Measurements from ENCODE around the gene VEGFA. TPM values are rescaled to one million over a fixed set of nuclear protein-coding genes. Genes with fewer than 3 reads are reported as not detected.

VEGFA gene
- polyA plus RNA-seq, 1 experiment = 189 TPM

- CTCF ChIA-PET = interaction anchor here (0.6 to 1.4 kb wide), 4 partner anchors 13 to 157 kb away, joined by 3 read pairs; partner anchors contain the start of gene VEGFA
- no peak for TF ChIP-seq CTCF (IDR thresholded peaks at IDR 0.05; ENCODE audit: low read depth, low read length)
- POLR2A ChIA-PET = no interaction called here
- Histone ChIP-seq H3K9me3 (ENCODE audit: control insufficient read depth, insufficient read depth, low read length) (no peaks in the 10 kb centered on the region), H3K4me3 (ENCODE audit: low read depth, low read length) (no peak overlapping the region), H3K27me3 (ENCODE audit: control insufficient read depth, insufficient read depth, low read length) (peaks cover 13% of the 10 kb centered on the region), H3K27ac (ENCODE audit: low read depth, low read length) (no peak overlapping the region)
- DNase-seq (ENCODE audit: low read depth, low spot score) = no peak
Measured at GRCh38 chr6:43824703-43825064, 54.7 kb downstream of the VEGFA start.

GRCh38 chr6:43825187-43826115 is 55.4 kb downstream of the VEGFA start:
- no peak for TF ChIP-seq CTCF (IDR thresholded peaks at IDR 0.05; ENCODE audit: low read depth, low read length)
- Histone ChIP-seq H3K4me3 (ENCODE audit: low read depth, low read length) (no peak overlapping the region), H3K27me3 (ENCODE audit: control insufficient read depth, insufficient read depth, low read length) (peaks cover 16% of the 10 kb centered on the region), H3K9me3 (ENCODE audit: control insufficient read depth, insufficient read depth, low read length) (no peaks in the 10 kb centered on the region), H3K27ac (ENCODE audit: low read depth, low read length) (no peak overlapping the region)
- ChIA-PET POLR2A (no interaction called here), CTCF (interaction anchor here (0.6 to 1.4 kb wide), 4 partner anchors 12 to 158 kb away, joined by 3 read pairs; partner anchors contain the start of gene VEGFA)
- no peak for DNase-seq (ENCODE audit: low read depth, low spot score)

- peaks cover 28% of the 10 kb centered on the region for H3K27me3 ChIP-seq (ENCODE audit: control insufficient read depth, insufficient read depth, low read length)
- no peaks in the 10 kb centered on the region for H3K9me3 ChIP-seq (ENCODE audit: control insufficient read depth, insufficient read depth, low read length)
- no peak for DNase-seq (ENCODE audit: low read depth, low spot score)
- H3K27ac ChIP-seq (ENCODE audit: low read depth, low read length) = no peak overlapping the region
- no peak overlapping the region for H3K4me3 ChIP-seq (ENCODE audit: low read depth, low read length)
- ChIA-PET POLR2A (no interaction called here), CTCF (interaction anchor here (0.6 to 1.1 kb wide), 2 partner anchors 59 to 248 kb away, joined by 3 read pairs; no protein-coding TSS in a partner anchor)
- no peak for TF ChIP-seq CTCF (IDR thresholded peaks at IDR 0.05; ENCODE audit: low read depth, low read length)
Measured at GRCh38 chr6:43826730-43827129, 56.7 kb downstream of the VEGFA start.

- no peak overlapping the region for H3K4me3 ChIP-seq (ENCODE audit: low read depth, low read length)
- H3K27ac ChIP-seq (ENCODE audit: low read depth, low read length) = no peak overlapping the region
- peaks cover 28% of the 10 kb centered on the region for H3K27me3 ChIP-seq (ENCODE audit: control insufficient read depth, insufficient read depth, low read length)
- TF ChIP-seq CTCF (IDR thresholded peaks at IDR 0.05; ENCODE audit: low read depth, low read length) = no peak
- ChIA-PET POLR2A (no interaction called here), CTCF (no interaction called here)
- H3K9me3 ChIP-seq (ENCODE audit: control insufficient read depth, insufficient read depth, low read length) = no peaks in the 10 kb centered on the region
- DNase-seq (ENCODE audit: low read depth, low spot score) = no peak
Measured at GRCh38 chr6:43827898-43828297, 57.9 kb downstream of the VEGFA start.

- no peak for TF ChIP-seq CTCF (IDR thresholded peaks at IDR 0.05; ENCODE audit: low read depth, low read length)
- POLR2A ChIA-PET = no interaction called here
- Histone ChIP-seq H3K4me3 (ENCODE audit: low read depth, low read length) (no peak overlapping the region), H3K27ac (ENCODE audit: low read depth, low read length) (no peak overlapping the region), H3K9me3 (ENCODE audit: control insufficient read depth, insufficient read depth, low read length) (no peaks in the 10 kb centered on the region), H3K27me3 (ENCODE audit: control insufficient read depth, insufficient read depth, low read length) (peaks cover 22% of the 10 kb centered on the region)
- CTCF ChIA-PET = interaction anchor here (0.7 kb wide), 2 partner anchors 9 to 55 kb away, joined by 3 read pairs; no protein-coding TSS in a partner anchor
- no peak for DNase-seq (ENCODE audit: low read depth, low spot score)
Measured at GRCh38 chr6:43828711-43829110, 58.7 kb downstream of the VEGFA start.

Measured in AG04450 (cell line).